HCT116 (cell line): ENCODE measurements around the gene DACT1. TPM values are rescaled to one million over a fixed set of nuclear protein-coding genes. Genes with fewer than 3 reads are reported as not detected.

Experiments
- ATAC-seq: fragments of 200-7000 bp; cut with Tn5 transposase; 2 replicates; pipeline ENCODE4 v1.9.1; 2020; ENCODE audit warnings: mild to moderate bottlenecking, moderate library complexity
- BruUV-seq: library from RNA; stranded (reverse); fragments of 400-500 nt; replicated peaks from 2 replicates; lab custom pipeline; 2021; lab: Mats Ljungman, UMichigan
- CTCF ChIA-PET: fragments of 300-600 bp; sonication (Branson Sonifier 250); formaldehyde crosslinking; loops from one replicate; lab custom pipeline; 2021; ENCODE audit warnings: antibody characterized with exemption; lab: Charles Lee
- POLR2A ChIA-PET: fragments of 300-600, 350-600 bp; sonication (Branson Sonifier 250); formaldehyde crosslinking; loops from one replicate; lab custom pipeline; 2021; ENCODE audit warnings: antibody characterized with exemption; lab: Charles Lee
- RAD21 ChIA-PET, 2 experiments: fragments of 300-600 bp; sonication (Branson Sonifier 250); formaldehyde crosslinking; loops; one replicate each; lab custom pipeline; 2023; ENCODE audit warnings: low total read pairs in 2 of 2; ENCODE audit not compliant: uncharacterized antibody in 2 of 2, unreplicated experiment in 2 of 2, low non-redundant PET in 1 of 2; lab: Charles Lee
- DNase-seq: peaks from one replicate; pipeline ENCODE4 v3.0.0-alpha.2; 2010; ENCODE audit warnings: low read depth, low spot score
- H2AFZ ChIP-seq: fragments of 200-600 bp; shearing (Covaris generic), sonication (generic); 2 replicates; pipeline ENCODE4 v1.6.1; 2017; ENCODE audit warnings: low read depth, mixed run types, mixed read lengths, antibody characterized with exemption, low read length; ENCODE audit not compliant: poor library complexity, severe bottlenecking
- H3K27ac ChIP-seq: 2 replicates; pipeline ENCODE4 v1.5.1; 2012; ENCODE audit warnings: low read depth, low read length
- H3K27me3 ChIP-seq: fragments of 200-600 bp; sonication (generic); 2 replicates; pipeline ENCODE4 v1.6.1; 2016; ENCODE audit warnings: mixed run types, low read length, mixed read lengths; ENCODE audit not compliant: insufficient read depth
- H3K36me3 ChIP-seq, 2 experiments: fragments of 200-500 bp in 1 of 2; fragments of 200-600 bp in 1 of 2; sonication (Bioruptor generic) in 1 of 2; sonication (generic) in 1 of 2; 2 replicates each; pipeline versions ENCODE4 v1.5.1 to v1.6.1; 2014 to 2016; ENCODE audit warnings: low read length in 2 of 2, inconsistent platforms in 1 of 2, mixed read lengths in 1 of 2, mixed run types in 1 of 2; ENCODE audit not compliant: insufficient read depth in 2 of 2, control insufficient read depth in 1 of 2
- H3K4me1 ChIP-seq, 2 experiments: fragments of 200-600 bp in 1 of 2; sonication (generic) in 1 of 2; 2 replicates each; pipeline versions ENCODE4 v1.5.1 to v1.6.1; 2012 to 2017; ENCODE audit warnings: low read length in 2 of 2, inconsistent platforms in 1 of 2, mild to moderate bottlenecking in 1 of 2, mixed read lengths in 1 of 2, mixed run types in 1 of 2, moderate library complexity in 1 of 2; ENCODE audit not compliant: insufficient read depth in 2 of 2, control insufficient read depth in 1 of 2
- H3K4me2 ChIP-seq: fragments of 200-600 bp; sonication (generic); 2 replicates; pipeline ENCODE4 v1.6.1; 2017; ENCODE audit warnings: mixed run types, low read length, mixed read lengths
- H3K4me3 ChIP-seq, 2 experiments: fragments of 200-600 bp in 1 of 2; sonication (generic) in 1 of 2; replicated peaks in 1 of 2; 2 replicates each; pipeline ENCODE4 v1.5.1; 2011 to 2016; ENCODE audit warnings: low read length in 2 of 2, control low read depth in 1 of 2, low read depth in 1 of 2, mild to moderate bottlenecking in 1 of 2, mixed read lengths in 1 of 2, mixed run types in 1 of 2
- H3K79me2 ChIP-seq: fragments of 200-600 bp; sonication (generic); 2 replicates; pipeline ENCODE4 v1.6.1; 2017; ENCODE audit warnings: mild to moderate bottlenecking, mixed run types, low read length, moderate library complexity, mixed read lengths; ENCODE audit not compliant: insufficient read depth
- H3K9ac ChIP-seq: fragments of 200-600 bp; sonication (generic); 2 replicates; pipeline ENCODE4 v1.6.1; 2016; ENCODE audit warnings: low read length, mixed read lengths
- H3K9me2 ChIP-seq: fragments of 200-600 bp; sonication (generic), shearing (Covaris generic); 2 replicates; pipeline ENCODE4 v1.6.1; 2017; ENCODE audit warnings: mixed run types, mild to moderate bottlenecking, moderate library complexity; ENCODE audit not compliant: insufficient read depth
- H3K9me3 ChIP-seq, 2 experiments: fragments of 200-500 bp in 1 of 2; fragments of 200-600 bp in 1 of 2; sonication (Bioruptor generic) in 1 of 2; sonication (generic) in 1 of 2; 2 replicates each; pipeline ENCODE4 v1.6.1; 2014 to 2017; ENCODE audit warnings: low read length in 2 of 2, mixed read lengths in 2 of 2, inconsistent platforms in 1 of 2, low read depth in 1 of 2, mild to moderate bottlenecking in 1 of 2, mixed run types in 1 of 2, moderate library complexity in 1 of 2; ENCODE audit not compliant: control insufficient read depth in 1 of 2, insufficient read depth in 1 of 2
- H4K20me1 ChIP-seq: fragments of 200-600 bp; sonication (generic), shearing (Covaris generic); 2 replicates; pipeline ENCODE4 v1.6.1; 2017; ENCODE audit warnings: mixed run types, mild to moderate bottlenecking, moderate library complexity; ENCODE audit not compliant: insufficient read depth
- POLR2A ChIP-seq: IDR thresholded peaks from 2 replicates; pipeline ENCODE4 v1.7.0; 2011; ENCODE audit warnings: borderline replicate concordance; ENCODE audit not compliant: insufficient read depth, insufficient read length; ENCODE audit errors: extremely low read depth
- SRF ChIP-seq: IDR thresholded peaks from 2 replicates; pipeline ENCODE4 v1.6.1; 2012; ENCODE audit warnings: low read depth
- TCF7L2 ChIP-seq: IDR thresholded peaks from 2 replicates; pipeline ENCODE4 v1.7.0; 2011; ENCODE audit warnings: borderline replicate concordance, inconsistent platforms; ENCODE audit not compliant: insufficient read depth, insufficient read length; ENCODE audit errors: extremely low read depth
- intact Hi-C: fragments of 100-400 bp; cut with micrococcal nuclease; formaldehyde crosslinking; loops from 2 replicates; pipeline ENCODE4 v1.10.0; 2022
- total RNA-seq: library from RNA; stranded (reverse); gene quantifications from one replicate; pipeline ENCODE4 v1.2.1, GENCODE V29; 2021; ENCODE audit not compliant: unreplicated experiment
- TF ChIP-seq, protein P1 (sequence below), 3 experiments: fragments of 200-600 bp in 1 of 3; sonication (generic) in 1 of 3; IDR thresholded peaks in 2 of 3; conservative IDR thresholded peaks in 1 of 3; 2 replicates each; pipeline ENCODE4 v1.5.1; 2012 to 2017; ENCODE audit warnings: low read depth in 2 of 3, low read length in 2 of 3, antibody characterized with exemption in 1 of 3, borderline replicate concordance in 1 of 3, control low read depth in 1 of 3, mild to moderate bottlenecking in 1 of 3, mixed read lengths in 1 of 3, mixed run types in 1 of 3, moderate library complexity in 1 of 3; ENCODE audit not compliant: insufficient read depth in 1 of 3
- TF ChIP-seq, protein P2 (sequence below): IDR thresholded peaks from 2 replicates; pipeline ENCODE4 v1.6.1; 2012

Gene DACT1
- total RNA-seq, 1 experiment from 2014 or later, result 1.6 TPM

DNA sequence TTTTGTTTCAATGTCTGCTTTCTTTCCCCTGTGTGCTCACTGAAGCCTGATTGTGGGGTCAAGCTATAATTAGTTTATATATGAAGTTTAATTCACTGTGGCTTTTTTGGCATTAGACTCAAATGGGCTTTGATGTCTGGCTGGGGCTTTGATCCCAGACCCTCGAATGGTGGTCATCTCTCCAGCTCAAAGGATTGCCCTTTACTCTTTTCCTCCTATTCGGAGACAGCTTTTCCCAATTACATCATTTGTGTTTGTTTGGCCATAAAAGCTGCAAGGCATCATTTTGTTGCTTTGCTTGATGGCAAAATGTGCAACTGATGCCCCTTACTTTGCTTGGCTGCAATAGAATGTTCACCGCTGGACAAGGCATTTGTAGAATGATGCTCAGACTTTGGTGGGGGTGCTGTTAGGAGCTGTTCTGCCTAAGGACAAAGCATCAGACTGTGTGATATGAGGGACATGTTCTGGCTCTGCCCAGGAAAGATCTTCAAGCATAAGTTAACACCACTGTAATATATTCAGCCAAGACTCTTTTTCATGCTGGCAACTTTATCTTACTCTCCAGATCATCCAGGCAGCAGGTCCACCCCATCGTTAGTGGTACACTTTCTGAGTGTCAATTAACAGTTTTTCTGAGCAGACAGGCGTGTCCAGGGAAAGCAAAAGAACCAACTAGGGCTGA is 3.2 kb upstream of the DACT1 start:
- Histone ChIP-seq H3K79me2 (no peaks in the 10 kb centered on the region), H2AFZ (no peak overlapping the region), H3K27me3 (peaks cover 3% of the 10 kb centered on the region; the same call in 1 of the 2 replicates), H3K9me3 (no peaks in the 10 kb centered on the region), H3K36me3 (no peaks in the 10 kb centered on the region), H3K9ac (no peak overlapping the region), H3K4me2 (no peak overlapping the region), H3K4me1 (peaks cover 4 to 29% of the 10 kb centered on the region in 2 experiments; a peak in 3 of 4 replicates), H3K4me3 (no peak overlapping the region), H4K20me1 (no peaks in the 10 kb centered on the region), H3K9me2 (no peaks in the 10 kb centered on the region), H3K27ac (no peak overlapping the region)
- intact Hi-C loops, result no loop called here
- CTCF ChIA-PET, result interaction anchor here (4.0 kb wide), 1 partner anchor 133 kb away, joined by 18 read pairs; no protein-coding TSS in a partner anchor
- BruUV-seq, result no TSS peak
- DNase-seq (no peak), ATAC-seq (no peak)
- no peak for TF ChIP-seq TCF7L2
- TF ChIP-seq, protein P1, sequence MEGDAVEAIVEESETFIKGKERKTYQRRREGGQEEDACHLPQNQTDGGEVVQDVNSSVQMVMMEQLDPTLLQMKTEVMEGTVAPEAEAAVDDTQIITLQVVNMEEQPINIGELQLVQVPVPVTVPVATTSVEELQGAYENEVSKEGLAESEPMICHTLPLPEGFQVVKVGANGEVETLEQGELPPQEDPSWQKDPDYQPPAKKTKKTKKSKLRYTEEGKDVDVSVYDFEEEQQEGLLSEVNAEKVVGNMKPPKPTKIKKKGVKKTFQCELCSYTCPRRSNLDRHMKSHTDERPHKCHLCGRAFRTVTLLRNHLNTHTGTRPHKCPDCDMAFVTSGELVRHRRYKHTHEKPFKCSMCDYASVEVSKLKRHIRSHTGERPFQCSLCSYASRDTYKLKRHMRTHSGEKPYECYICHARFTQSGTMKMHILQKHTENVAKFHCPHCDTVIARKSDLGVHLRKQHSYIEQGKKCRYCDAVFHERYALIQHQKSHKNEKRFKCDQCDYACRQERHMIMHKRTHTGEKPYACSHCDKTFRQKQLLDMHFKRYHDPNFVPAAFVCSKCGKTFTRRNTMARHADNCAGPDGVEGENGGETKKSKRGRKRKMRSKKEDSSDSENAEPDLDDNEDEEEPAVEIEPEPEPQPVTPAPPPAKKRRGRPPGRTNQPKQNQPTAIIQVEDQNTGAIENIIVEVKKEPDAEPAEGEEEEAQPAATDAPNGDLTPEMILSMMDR (IDR thresholded peaks at IDR 0.05 in 2 of 3, conservative IDR thresholded peaks at IDR 0.05 in 1 of 3; ENCODE audit: borderline replicate concordance in 1 of 3, insufficient read depth in 1 of 3, low read depth in 2 of 3, low read length in 2 of 3), result no peak
- no peak for TF ChIP-seq POLR2A
- TF ChIP-seq, protein P2, sequence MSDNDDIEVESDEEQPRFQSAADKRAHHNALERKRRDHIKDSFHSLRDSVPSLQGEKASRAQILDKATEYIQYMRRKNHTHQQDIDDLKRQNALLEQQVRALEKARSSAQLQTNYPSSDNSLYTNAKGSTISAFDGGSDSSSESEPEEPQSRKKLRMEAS, result no peak
- TF ChIP-seq SRF, result no peak
- POLR2A ChIA-PET, result no interaction called here
- RAD21 ChIA-PET, result interaction anchor here in 1 of 2 experiments (0.8 kb wide), 1 partner anchor 129 kb away, joined by 4 read pairs; no protein-coding TSS in a partner anchor
